Astrocyte (in vitro differentiated cells and primary cell): Measurements from ENCODE around the gene SYVN1. TPM values are rescaled to one million over a fixed set of nuclear protein-coding genes. Genes with fewer than 3 reads are reported as not detected.
A peak's percentile ranks its signal among the peaks of the same experiment; 100 is the strongest.

Experiments used
- DNase-seq: peaks from one replicate; pipeline ENCODE4 v3.0.0-alpha.2; 2010; ENCODE audit warnings: low read depth
- FAIRE-seq: peaks from 2 replicates; lab custom pipeline; 2011; peaks lifted over from hg19 to GRCh38; lab: Jason Lieb, UNC
- H2AFZ ChIP-seq: 2 replicates; pipeline ENCODE4 v1.6.0; 2012; ENCODE audit warnings: low read depth, low read length, inconsistent platforms
- H3K27ac ChIP-seq: 2 replicates; pipeline ENCODE4 v1.5.1; 2011; ENCODE audit warnings: low read depth, low read length, inconsistent platforms
- H3K27me3 ChIP-seq: 2 replicates; pipeline ENCODE4 v1.6.0; 2011; ENCODE audit warnings: low read length, inconsistent platforms; ENCODE audit not compliant: insufficient read depth
- H3K36me3 ChIP-seq: 2 replicates; pipeline ENCODE4 v1.5.1; 2011; ENCODE audit warnings: low read length, inconsistent platforms; ENCODE audit not compliant: insufficient read depth
- H3K4me1 ChIP-seq: 2 replicates; pipeline ENCODE4 v1.5.1; 2011; ENCODE audit warnings: low read length, inconsistent platforms; ENCODE audit not compliant: insufficient read depth
- H3K4me2 ChIP-seq: 2 replicates; pipeline ENCODE4 v1.6.0; 2012; ENCODE audit warnings: low read length, inconsistent platforms
- H3K4me3 ChIP-seq: 2 replicates; pipeline ENCODE4 v1.5.1; 2011; ENCODE audit warnings: low read depth, mild to moderate bottlenecking, low read length, inconsistent platforms; ENCODE audit not compliant: insufficient read depth
- H3K79me2 ChIP-seq: 2 replicates; pipeline ENCODE4 v1.6.0; 2012; ENCODE audit warnings: mild to moderate bottlenecking, low read length, inconsistent platforms; ENCODE audit not compliant: insufficient read depth
- H3K9ac ChIP-seq: 2 replicates; pipeline ENCODE4 v1.6.0; 2012; ENCODE audit warnings: mild to moderate bottlenecking, low read length, inconsistent platforms
- H3K9me3 ChIP-seq: 2 replicates; pipeline ENCODE4 v1.5.1; 2012; ENCODE audit warnings: low read depth, mild to moderate bottlenecking, low read length, inconsistent platforms; ENCODE audit not compliant: insufficient read depth
- H4K20me1 ChIP-seq: 2 replicates; pipeline ENCODE4 v1.6.0; 2012; ENCODE audit warnings: low read length, inconsistent platforms; ENCODE audit not compliant: insufficient read depth
- H3K27ac Mint-ChIP-seq: one replicate; pipeline ENCODE4 v1.8.0; 2021; ENCODE audit warnings: mild to moderate bottlenecking, mixed read lengths; ENCODE audit not compliant: unreplicated experiment
- H3K27me3 Mint-ChIP-seq: one replicate; pipeline ENCODE4 v1.8.0; 2021; ENCODE audit warnings: low read depth, mixed read lengths; ENCODE audit not compliant: unreplicated experiment
- H3K36me3 Mint-ChIP-seq: one replicate; pipeline ENCODE4 v1.8.0; 2021; ENCODE audit warnings: low read depth, mixed read lengths; ENCODE audit not compliant: unreplicated experiment
- H3K4me1 Mint-ChIP-seq: one replicate; pipeline ENCODE4 v1.8.0; 2021; ENCODE audit warnings: low read depth, mixed read lengths; ENCODE audit not compliant: unreplicated experiment
- H3K4me3 Mint-ChIP-seq: one replicate; pipeline ENCODE4 v1.8.0; 2021; ENCODE audit warnings: mild to moderate bottlenecking, moderate library complexity, mixed read lengths; ENCODE audit not compliant: unreplicated experiment
- H3K9me3 Mint-ChIP-seq: one replicate; pipeline ENCODE4 v1.8.0; 2021; ENCODE audit warnings: mild to moderate bottlenecking, mixed read lengths; ENCODE audit not compliant: unreplicated experiment
- CTCF ChIP-seq: IDR thresholded peaks from 2 replicates; pipeline ENCODE4 v1.5.1; 2011; ENCODE audit warnings: low read depth, mild to moderate bottlenecking, inconsistent platforms, low read length, moderate library complexity; ENCODE audit not compliant: insufficient read depth
- EZH2 ChIP-seq: IDR thresholded peaks from 2 replicates; pipeline ENCODE4 v1.6.1; 2012; ENCODE audit warnings: mild to moderate bottlenecking, low read length, inconsistent platforms; ENCODE audit not compliant: insufficient read depth
- total RNA-seq: library from RNA; stranded (reverse); gene quantifications from 2 replicates; pipeline ENCODE4 v1.2.1, GENCODE V29; 2021

The SYVN1 gene
- total RNA-seq, 1 donor from 2014 or later, result 43.0 TPM

- H3K4me3 ChIP-seq, result no peak overlapping the region
- H3K4me3 Mint-ChIP-seq, result peak overlapping the region; percentile 70
- H4K20me1 ChIP-seq, result peaks cover 28% of the 10 kb centered on the region
- H3K9ac ChIP-seq, result no peak overlapping the region
- TF ChIP-seq EZH2, result no peak
- no peak for TF ChIP-seq CTCF
- H3K27ac Mint-ChIP-seq, result peak overlapping the region; percentile 53
- H3K79me2 ChIP-seq, result peaks cover 18% of the 10 kb centered on the region
- H3K9me3 Mint-ChIP-seq, result no peaks in the 10 kb centered on the region
- DNase-seq, result no peak
- no peak overlapping the region for H2AFZ ChIP-seq
- H3K9me3 ChIP-seq, result no peaks in the 10 kb centered on the region
- H3K4me1 Mint-ChIP-seq, result peaks cover 4% of the 10 kb centered on the region
- no peaks in the 10 kb centered on the region for H3K36me3 ChIP-seq
- H3K27ac ChIP-seq, result no peak overlapping the region
- no peak for FAIRE-seq
- H3K4me1 ChIP-seq, result peaks cover 25% of the 10 kb centered on the region
- H3K27me3 ChIP-seq, result no peaks in the 10 kb centered on the region
- peaks cover 7% of the 10 kb centered on the region for H3K36me3 Mint-ChIP-seq
- no peaks in the 10 kb centered on the region for H3K27me3 Mint-ChIP-seq
- H3K4me2 ChIP-seq, result peak overlapping the region; percentile 96
Observed at GRCh38 chr11:65111159-65111743, 23.1 kb downstream of the SYVN1 start.

GRCh38 chr11:65110354-65110861 is 23.9 kb downstream of the SYVN1 start:
- H3K4me1 Mint-ChIP-seq, result peaks cover 4% of the 10 kb centered on the region
- H3K9ac ChIP-seq, result no peak overlapping the region
- H3K27ac Mint-ChIP-seq, result peak overlapping the region; percentile 34
- H3K9me3 ChIP-seq, result no peaks in the 10 kb centered on the region
- peak overlapping the region; percentile 70 for H3K4me3 Mint-ChIP-seq
- H2AFZ ChIP-seq, result no peak overlapping the region
- H3K79me2 ChIP-seq, result peaks cover 15% of the 10 kb centered on the region
- no peak overlapping the region for H3K27ac ChIP-seq
- peaks cover 33% of the 10 kb centered on the region for H4K20me1 ChIP-seq
- no peaks in the 10 kb centered on the region for H3K27me3 ChIP-seq
- FAIRE-seq (peak; percentile 13), DNase-seq (peak; percentile 44)
- peaks cover 21% of the 10 kb centered on the region for H3K4me1 ChIP-seq
- no peaks in the 10 kb centered on the region for H3K9me3 Mint-ChIP-seq
- H3K4me2 ChIP-seq, result no peak overlapping the region
- no peak for TF ChIP-seq EZH2
- peak; percentile 90 for TF ChIP-seq CTCF
- H3K4me3 ChIP-seq, result no peak overlapping the region
- no peaks in the 10 kb centered on the region for H3K27me3 Mint-ChIP-seq
- peaks cover 10% of the 10 kb centered on the region for H3K36me3 Mint-ChIP-seq
- no peaks in the 10 kb centered on the region for H3K36me3 ChIP-seq
